ENCODE measurements around the gene G6PC2.

GRCh38 chr2:168926621-168927386 is 25.7 kb downstream of the G6PC2 start:
- TF ChIP-seq ARNT (IDR thresholded peaks at IDR 0.05) (no peak), BHLHE40 (IDR thresholded peaks at IDR 0.05; ENCODE audit: borderline replicate concordance) (no peak), SUZ12 (IDR thresholded peaks at IDR 0.05) (no peak), SP1 (IDR thresholded peaks at IDR 0.05) (no peak), ELF4 (IDR thresholded peaks at IDR 0.05) (no peak), HDGF (IDR thresholded peaks at IDR 0.05; ENCODE audit: borderline replicate concordance) (no peak), NFRKB (IDR thresholded peaks at IDR 0.05) (no peak), ZNF384 (IDR thresholded peaks at IDR 0.05) (no peak), FOXA1 (IDR thresholded peaks at IDR 0.05) (no peak), FOXM1 (IDR thresholded peaks at IDR 0.05; ENCODE audit: borderline replicate concordance) (no peak), TARDBP (IDR thresholded peaks at IDR 0.05) (no peak)

Measured in HEK293T (cell line).